Measurements from ENCODE around the gene UQCR11.

UQCR11 gene

DNA sequence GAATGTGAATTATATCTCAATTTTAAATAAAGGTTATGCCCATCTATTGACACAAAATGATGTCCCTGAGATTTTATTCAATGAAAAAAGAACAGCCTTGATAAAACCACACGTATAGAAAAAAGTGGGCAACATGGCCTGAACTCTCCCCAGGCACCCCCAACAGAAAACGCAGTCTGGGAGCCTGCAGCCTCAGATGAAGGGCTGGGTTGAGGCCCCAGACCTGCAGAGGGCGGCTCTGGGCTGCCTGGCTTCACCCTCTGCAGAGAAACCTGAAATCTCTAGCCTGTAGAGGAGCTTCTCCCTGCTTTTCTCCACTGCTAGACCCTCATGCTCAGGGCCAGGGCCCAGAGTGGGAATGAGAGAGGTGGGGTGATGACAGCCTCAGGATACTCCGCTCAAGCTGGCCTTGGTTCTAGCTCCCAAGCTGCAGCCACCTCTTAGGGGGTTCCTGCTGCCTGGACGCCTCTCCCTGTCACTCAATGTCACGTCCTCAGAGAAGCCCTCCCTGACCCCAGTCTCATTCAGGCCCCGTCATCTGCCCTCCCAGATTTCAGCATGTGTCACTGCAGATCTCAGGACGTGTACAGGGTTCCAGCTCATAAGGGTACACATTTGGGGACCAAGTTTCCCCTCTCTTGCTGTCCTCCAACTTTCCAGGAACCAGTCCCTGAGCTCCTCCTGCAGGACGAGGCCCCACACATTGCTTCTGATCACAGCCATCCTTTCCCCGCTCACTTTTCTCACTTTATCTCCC is 14.4 kb downstream of the UQCR11 start:
- ChIA-PET POLR2A (interaction anchor here (0.9 to 1.2 kb wide), 2 partner anchors 10 to 11 kb away, joined by 3 to 4 read pairs; no protein-coding TSS in a partner anchor), CTCF (interaction anchor here (0.7 to 1.6 kb wide), 11 partner anchors 9 to 235 kb away, joined by 3 to 8 read pairs (median 4); no protein-coding TSS in a partner anchor)
- TF ChIP-seq, protein P1, sequence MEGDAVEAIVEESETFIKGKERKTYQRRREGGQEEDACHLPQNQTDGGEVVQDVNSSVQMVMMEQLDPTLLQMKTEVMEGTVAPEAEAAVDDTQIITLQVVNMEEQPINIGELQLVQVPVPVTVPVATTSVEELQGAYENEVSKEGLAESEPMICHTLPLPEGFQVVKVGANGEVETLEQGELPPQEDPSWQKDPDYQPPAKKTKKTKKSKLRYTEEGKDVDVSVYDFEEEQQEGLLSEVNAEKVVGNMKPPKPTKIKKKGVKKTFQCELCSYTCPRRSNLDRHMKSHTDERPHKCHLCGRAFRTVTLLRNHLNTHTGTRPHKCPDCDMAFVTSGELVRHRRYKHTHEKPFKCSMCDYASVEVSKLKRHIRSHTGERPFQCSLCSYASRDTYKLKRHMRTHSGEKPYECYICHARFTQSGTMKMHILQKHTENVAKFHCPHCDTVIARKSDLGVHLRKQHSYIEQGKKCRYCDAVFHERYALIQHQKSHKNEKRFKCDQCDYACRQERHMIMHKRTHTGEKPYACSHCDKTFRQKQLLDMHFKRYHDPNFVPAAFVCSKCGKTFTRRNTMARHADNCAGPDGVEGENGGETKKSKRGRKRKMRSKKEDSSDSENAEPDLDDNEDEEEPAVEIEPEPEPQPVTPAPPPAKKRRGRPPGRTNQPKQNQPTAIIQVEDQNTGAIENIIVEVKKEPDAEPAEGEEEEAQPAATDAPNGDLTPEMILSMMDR (IDR thresholded peaks at IDR 0.05; ENCODE audit: insufficient read depth, low read length, missing control alignments), result peak; percentile 55
- no peak for DNase-seq (ENCODE audit: low read depth, low spot score)
- H3K4me3 ChIP-seq (ENCODE audit: low read depth, low read length), result peak overlapping the region; percentile 84

DNA sequence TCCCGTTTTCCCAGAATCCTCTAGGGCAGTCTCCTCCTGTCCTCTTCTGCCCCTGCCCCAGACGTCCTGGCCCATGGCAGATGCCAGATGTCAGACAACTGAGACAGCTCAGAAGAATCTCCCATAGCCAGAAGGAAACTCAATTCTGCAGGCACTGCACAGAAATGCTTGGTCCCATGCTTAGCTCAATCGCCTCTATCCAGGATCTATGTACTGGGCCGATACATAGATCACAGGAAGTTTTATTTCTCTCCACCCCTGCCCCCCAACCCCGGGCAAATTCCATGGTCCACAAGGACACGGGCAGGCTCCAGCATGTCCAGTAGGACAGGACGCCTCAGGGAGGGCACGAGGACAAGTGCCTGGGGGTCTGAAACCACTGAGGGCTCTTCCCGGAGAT is 17.4 kb downstream of the UQCR11 start:
- POLR2A ChIA-PET, result interaction anchor here (1.0 kb wide), 1 partner anchor 15 kb away, joined by 3 read pairs; no protein-coding TSS in a partner anchor
- TF ChIP-seq, protein P1 (IDR thresholded peaks at IDR 0.05; ENCODE audit: insufficient read depth, low read length, missing control alignments), result no peak
- no peak overlapping the region for H3K4me3 ChIP-seq (ENCODE audit: low read depth, low read length)
- no peak for DNase-seq (ENCODE audit: low read depth, low spot score)
- CTCF ChIA-PET, result interaction anchor here (1.3 to 2.6 kb wide), 4 partner anchors 13 to 308 kb away, joined by 3 to 8 read pairs (median 5); no protein-coding TSS in a partner anchor

DNA sequence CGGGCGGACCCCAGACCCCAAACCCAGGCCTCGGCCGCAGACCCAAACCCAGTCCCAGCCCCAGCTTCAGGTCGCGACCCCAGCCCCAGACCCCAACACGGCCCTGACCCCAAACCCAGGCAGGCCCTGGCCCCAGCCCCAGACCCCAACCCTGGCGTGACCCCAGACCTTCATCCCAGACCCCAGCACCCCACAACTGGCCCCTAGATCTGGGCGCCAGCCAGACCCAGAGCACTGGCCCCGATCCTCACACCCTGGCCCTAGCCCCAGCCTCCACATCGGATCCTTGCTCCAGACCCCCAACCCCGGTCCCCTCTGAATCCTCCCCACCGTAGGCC is 20.1 kb downstream of the UQCR11 start:
- no peak for DNase-seq (ENCODE audit: low read depth, low spot score)
- no peak overlapping the region for H3K4me3 ChIP-seq (ENCODE audit: low read depth, low read length)
- ChIA-PET POLR2A (no interaction called here), CTCF (interaction anchor here (1.5 kb wide), 1 partner anchor 87 kb away, joined by 4 read pairs; no protein-coding TSS in a partner anchor)
- TF ChIP-seq, protein P1 (IDR thresholded peaks at IDR 0.05; ENCODE audit: insufficient read depth, low read length, missing control alignments), result no peak

DNA sequence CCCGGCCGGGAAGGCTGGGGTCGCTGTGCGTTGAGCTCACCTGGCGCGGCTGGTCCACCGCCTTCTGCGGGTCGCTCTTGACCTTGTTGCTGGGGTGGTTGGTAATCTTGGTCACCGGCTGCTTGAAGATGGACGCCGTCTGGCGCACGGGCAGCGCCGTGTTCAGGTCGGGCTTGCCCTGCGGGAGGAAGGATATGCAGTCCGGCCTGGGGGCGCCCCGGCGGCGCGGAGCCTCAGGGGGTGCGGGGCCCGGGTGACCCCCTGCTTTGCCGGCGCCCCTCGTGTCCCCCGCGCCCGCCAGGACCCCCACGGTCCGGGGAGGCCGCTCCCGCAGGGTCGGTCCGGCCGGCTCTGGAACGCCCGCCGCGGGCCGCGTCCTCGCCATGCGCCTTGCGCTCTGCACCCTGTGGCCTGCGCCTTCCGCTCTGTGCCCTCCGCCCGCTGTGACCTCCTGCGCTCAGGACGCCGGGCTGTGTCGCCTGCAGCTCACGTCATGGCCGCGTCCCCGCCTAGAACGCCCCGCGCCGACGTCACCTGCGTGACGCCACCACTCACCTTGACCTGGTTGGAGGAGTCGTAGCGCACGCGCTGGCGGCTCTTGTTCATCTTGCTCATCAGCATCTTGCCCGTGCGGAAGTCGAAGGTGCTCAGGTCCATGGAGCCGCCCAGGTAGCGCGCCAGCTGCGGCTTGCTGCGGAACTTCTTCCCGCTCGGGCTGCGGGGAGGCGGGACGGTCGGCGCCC is 20.6 kb downstream of the UQCR11 start:
- ChIA-PET CTCF (interaction anchor here (1.5 kb wide), 1 partner anchor 88 kb away, joined by 4 read pairs; no protein-coding TSS in a partner anchor), POLR2A (no interaction called here)
- no peak overlapping the region for H3K4me3 ChIP-seq (ENCODE audit: low read depth, low read length)
- DNase-seq (ENCODE audit: low read depth, low spot score), result no peak
- TF ChIP-seq, protein P1 (IDR thresholded peaks at IDR 0.05; ENCODE audit: insufficient read depth, low read length, missing control alignments), result no peak

DNA sequence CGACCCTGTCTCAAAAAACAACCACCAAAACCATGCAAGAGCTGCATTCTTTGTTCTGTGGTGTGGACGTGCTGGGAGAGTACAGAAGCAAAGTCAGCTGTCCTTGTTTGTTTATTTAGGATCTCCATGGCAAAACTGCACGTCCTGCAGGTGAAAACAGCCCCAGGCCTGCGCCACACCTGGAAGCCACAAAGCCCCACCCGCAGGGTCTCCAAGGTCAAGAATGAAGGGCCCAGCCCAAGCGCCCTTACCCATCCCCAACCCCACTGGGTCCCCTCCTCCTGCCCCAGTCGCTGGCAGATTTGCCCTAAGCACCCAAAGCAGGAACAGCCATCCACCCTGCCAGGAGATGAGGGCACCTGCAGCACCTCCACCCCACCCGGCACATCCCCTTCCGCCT is 23.1 kb downstream of the UQCR11 start:
- no peak for DNase-seq (ENCODE audit: low read depth, low spot score)
- H3K4me3 ChIP-seq (ENCODE audit: low read depth, low read length), result no peak overlapping the region
- ChIA-PET CTCF (interaction anchor here (1.0 to 1.2 kb wide), 2 partner anchors 9 to 11 kb away, joined by 3 to 6 read pairs; no protein-coding TSS in a partner anchor), POLR2A (no interaction called here)
- TF ChIP-seq, protein P1 (IDR thresholded peaks at IDR 0.05; ENCODE audit: insufficient read depth, low read length, missing control alignments), result no peak

DNA sequence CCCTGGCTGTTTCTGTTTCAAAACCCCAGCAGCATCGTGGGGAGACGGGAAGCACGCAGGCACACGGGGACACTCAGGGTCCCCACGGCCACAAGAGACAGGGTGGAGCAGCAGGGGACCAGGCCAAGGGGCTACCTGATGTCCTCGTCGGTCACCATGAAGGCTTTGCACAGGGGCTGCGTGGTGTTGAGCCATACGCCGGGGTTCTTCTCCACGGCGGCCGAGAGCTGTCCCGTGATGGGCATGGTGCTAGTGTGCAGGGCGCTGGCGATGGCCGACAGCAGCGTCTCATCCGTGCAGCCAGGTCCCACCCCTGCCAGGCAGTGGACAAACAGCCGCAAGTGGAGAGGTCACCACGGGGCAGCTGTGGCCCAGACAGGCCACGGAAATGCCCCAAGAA is 24.3 kb downstream of the UQCR11 start:
- ChIA-PET CTCF (interaction anchor here (1.0 to 1.2 kb wide), 2 partner anchors 9 to 10 kb away, joined by 3 to 6 read pairs; no protein-coding TSS in a partner anchor), POLR2A (interaction anchor here (0.9 kb wide), 1 partner anchor 11 kb away, joined by 3 read pairs; no protein-coding TSS in a partner anchor)
- H3K4me3 ChIP-seq (ENCODE audit: low read depth, low read length), result no peak overlapping the region
- DNase-seq (ENCODE audit: low read depth, low spot score), result no peak
- TF ChIP-seq, protein P1 (IDR thresholded peaks at IDR 0.05; ENCODE audit: insufficient read depth, low read length, missing control alignments), result no peak
